Measurements from ENCODE around the gene BSDC1.

The BSDC1 gene

GRCh38 chr1:32335535-32335789 is 58.8 kb downstream of the BSDC1 start:
- no peak for DNase-seq

- no peak for DNase-seq
Measured at GRCh38 chr1:32334864-32335534, 59.2 kb downstream of the BSDC1 start.

GRCh38 chr1:32334274-32334861 is 59.9 kb downstream of the BSDC1 start:
- no peak for DNase-seq

GRCh38 chr1:32333251-32333963 is 60.8 kb downstream of the BSDC1 start:
- DNase-seq, result no peak

- DNase-seq, result no peak
Measured at GRCh38 chr1:32332290-32333079, 61.8 kb downstream of the BSDC1 start.

- no peak for DNase-seq
Measured at GRCh38 chr1:32331549-32331948, 62.7 kb downstream of the BSDC1 start.

- no peak for DNase-seq
Measured at GRCh38 chr1:32330558-32331151, 63.6 kb downstream of the BSDC1 start.

- no peak for DNase-seq
Measured at GRCh38 chr1:32329931-32330466, 64.2 kb downstream of the BSDC1 start.

GRCh38 chr1:32327204-32327603 is 67.0 kb downstream of the BSDC1 start:
- DNase-seq, result no peak

- DNase-seq, result no peak
Measured at GRCh38 chr1:32321712-32322291, 72.4 kb downstream of the BSDC1 start.

- no peak for DNase-seq
Measured at GRCh38 chr1:32318127-32318869, 75.9 kb downstream of the BSDC1 start.

- DNase-seq, result no peak
Measured at GRCh38 chr1:32316903-32317277, 77.4 kb downstream of the BSDC1 start.

Measured in cortex of kidney (tissue), 1 donor.